Measurements from ENCODE around the gene CUEDC1.

DNA sequence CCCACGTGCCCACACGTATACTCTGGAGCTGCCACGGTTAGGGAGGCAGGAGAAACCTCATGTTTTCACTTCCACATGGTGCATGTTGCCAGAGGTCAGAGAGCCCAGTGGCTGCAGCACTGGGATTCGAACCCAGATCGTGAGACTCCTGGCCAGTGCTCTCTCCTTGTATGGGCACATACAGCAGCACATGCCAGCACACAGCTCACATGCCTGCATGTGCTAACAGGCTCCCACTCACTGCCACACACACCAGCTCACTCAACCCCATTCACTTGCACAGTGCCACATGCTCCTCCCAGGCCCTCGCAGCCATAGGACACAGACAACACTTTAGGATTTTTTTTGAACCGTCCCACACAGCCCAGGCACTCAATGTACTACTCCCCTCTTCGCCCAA, 55.8 kb downstream of the CUEDC1 start:
- TF ChIP-seq CTCF (IDR thresholded peaks at IDR 0.05) (no peak), KDM1A (IDR thresholded peaks at IDR 0.05; ENCODE audit: low read depth) (no peak), REST (IDR thresholded peaks at IDR 0.05) (no peak), PBX3 (IDR thresholded peaks at IDR 0.05) (no peak), FOSL2 (IDR thresholded peaks at IDR 0.05) (no peak), FOSL2 (CRISPR knock-in tag; IDR thresholded peaks at IDR 0.05) (no peak), MAX (IDR thresholded peaks at IDR 0.05) (peak; percentile 43; the same call in 1 of the 2 replicates), RARB (CRISPR knock-in tag; IDR thresholded peaks at IDR 0.05) (no peak), POLR2A (IDR thresholded peaks at IDR 0.05; ENCODE audit: low read length) (no peak), CEBPB (IDR thresholded peaks at IDR 0.05) (no peak), RCOR1 (IDR thresholded peaks at IDR 0.05; ENCODE audit: low read depth, low read length) (no peak), ELK1 (IDR thresholded peaks at IDR 0.05; ENCODE audit: low read depth, low read length) (no peak), BHLHE40 (IDR thresholded peaks at IDR 0.05; ENCODE audit: low read depth, low read length) (no peak)
- TF ChIP-seq, protein P1, sequence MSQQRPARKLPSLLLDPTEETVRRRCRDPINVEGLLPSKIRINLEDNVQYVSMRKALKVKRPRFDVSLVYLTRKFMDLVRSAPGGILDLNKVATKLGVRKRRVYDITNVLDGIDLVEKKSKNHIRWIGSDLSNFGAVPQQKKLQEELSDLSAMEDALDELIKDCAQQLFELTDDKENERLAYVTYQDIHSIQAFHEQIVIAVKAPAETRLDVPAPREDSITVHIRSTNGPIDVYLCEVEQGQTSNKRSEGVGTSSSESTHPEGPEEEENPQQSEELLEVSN (IDR thresholded peaks at IDR 0.05; ENCODE audit: borderline replicate concordance, low read depth): no peak
- TF ChIP-seq, protein P2, sequence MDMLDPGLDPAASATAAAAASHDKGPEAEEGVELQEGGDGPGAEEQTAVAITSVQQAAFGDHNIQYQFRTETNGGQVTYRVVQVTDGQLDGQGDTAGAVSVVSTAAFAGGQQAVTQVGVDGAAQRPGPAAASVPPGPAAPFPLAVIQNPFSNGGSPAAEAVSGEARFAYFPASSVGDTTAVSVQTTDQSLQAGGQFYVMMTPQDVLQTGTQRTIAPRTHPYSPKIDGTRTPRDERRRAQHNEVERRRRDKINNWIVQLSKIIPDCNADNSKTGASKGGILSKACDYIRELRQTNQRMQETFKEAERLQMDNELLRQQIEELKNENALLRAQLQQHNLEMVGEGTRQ (IDR thresholded peaks at IDR 0.05): no peak
